ENCODE results near the gene ITCH.
A peak's percentile ranks its signal among the peaks of the same experiment; 100 is the strongest.

ITCH gene

DNA sequence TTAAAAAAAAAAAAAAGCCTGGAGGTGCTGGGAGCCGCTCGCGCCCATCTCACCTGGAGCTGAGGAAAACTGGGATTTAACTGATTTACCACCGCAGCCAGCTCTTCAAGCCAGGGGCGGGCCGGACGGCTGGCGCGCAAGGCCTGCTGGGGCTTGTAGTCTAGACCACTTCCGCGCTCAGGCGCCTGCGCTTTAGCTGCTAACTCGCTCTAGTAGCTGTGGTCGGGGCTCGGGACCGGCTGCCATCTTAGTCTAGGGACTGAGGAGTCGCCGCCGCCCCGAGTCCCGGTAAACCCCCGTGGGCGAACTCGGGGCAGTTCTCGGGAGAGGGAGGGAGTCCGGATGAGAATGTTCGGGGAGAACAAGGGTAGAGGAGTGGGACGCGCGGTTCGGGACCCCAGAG is at the start of gene ITCH:
ITCH (plus strand) TSS at position 212 of the 403 bp plus-strand sequence. CDS start 30,539 bp downstream, outside the sequence.
- peak within 1 kb of the TSS; percentile 82 to 83 for H3K4me3 ChIP-seq (replicated peaks in 1 of 2; ENCODE audit: low read depth in 2 of 2, low read length in 2 of 2)
- DNase-seq (ENCODE audit: low read depth in 2 of 2), result peak; percentile 95
- TF ChIP-seq, protein P1, sequence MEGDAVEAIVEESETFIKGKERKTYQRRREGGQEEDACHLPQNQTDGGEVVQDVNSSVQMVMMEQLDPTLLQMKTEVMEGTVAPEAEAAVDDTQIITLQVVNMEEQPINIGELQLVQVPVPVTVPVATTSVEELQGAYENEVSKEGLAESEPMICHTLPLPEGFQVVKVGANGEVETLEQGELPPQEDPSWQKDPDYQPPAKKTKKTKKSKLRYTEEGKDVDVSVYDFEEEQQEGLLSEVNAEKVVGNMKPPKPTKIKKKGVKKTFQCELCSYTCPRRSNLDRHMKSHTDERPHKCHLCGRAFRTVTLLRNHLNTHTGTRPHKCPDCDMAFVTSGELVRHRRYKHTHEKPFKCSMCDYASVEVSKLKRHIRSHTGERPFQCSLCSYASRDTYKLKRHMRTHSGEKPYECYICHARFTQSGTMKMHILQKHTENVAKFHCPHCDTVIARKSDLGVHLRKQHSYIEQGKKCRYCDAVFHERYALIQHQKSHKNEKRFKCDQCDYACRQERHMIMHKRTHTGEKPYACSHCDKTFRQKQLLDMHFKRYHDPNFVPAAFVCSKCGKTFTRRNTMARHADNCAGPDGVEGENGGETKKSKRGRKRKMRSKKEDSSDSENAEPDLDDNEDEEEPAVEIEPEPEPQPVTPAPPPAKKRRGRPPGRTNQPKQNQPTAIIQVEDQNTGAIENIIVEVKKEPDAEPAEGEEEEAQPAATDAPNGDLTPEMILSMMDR (IDR thresholded peaks at IDR 0.05; ENCODE audit: low read depth, low read length), result no peak

DNA sequence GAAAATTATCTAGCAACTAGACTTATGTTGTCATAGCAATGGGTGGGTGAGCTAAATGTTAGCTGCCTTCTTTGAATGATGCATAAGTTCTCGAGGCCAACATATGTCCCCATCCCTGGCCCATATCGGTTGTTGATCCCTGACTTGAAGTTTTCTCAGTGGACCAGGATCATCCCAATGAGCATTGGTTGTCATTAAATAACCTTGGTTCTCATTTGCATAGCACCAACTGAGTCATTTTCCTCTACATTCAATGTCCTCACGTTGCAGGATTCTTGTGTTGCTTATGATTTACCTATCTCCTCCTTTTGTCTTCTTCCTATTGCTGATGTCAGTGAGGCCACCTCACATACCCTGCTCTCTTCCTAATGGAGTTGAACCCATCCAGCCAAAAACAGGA is 47.8 kb upstream of the ITCH start:
- H3K4me3 ChIP-seq (replicated peaks in 1 of 2; ENCODE audit: low read depth in 2 of 2, low read length in 2 of 2), result no peak overlapping the region
- TF ChIP-seq, protein P1 (IDR thresholded peaks at IDR 0.05; ENCODE audit: low read depth, low read length), result no peak
- DNase-seq (ENCODE audit: low read depth in 2 of 2), result no peak

DNA sequence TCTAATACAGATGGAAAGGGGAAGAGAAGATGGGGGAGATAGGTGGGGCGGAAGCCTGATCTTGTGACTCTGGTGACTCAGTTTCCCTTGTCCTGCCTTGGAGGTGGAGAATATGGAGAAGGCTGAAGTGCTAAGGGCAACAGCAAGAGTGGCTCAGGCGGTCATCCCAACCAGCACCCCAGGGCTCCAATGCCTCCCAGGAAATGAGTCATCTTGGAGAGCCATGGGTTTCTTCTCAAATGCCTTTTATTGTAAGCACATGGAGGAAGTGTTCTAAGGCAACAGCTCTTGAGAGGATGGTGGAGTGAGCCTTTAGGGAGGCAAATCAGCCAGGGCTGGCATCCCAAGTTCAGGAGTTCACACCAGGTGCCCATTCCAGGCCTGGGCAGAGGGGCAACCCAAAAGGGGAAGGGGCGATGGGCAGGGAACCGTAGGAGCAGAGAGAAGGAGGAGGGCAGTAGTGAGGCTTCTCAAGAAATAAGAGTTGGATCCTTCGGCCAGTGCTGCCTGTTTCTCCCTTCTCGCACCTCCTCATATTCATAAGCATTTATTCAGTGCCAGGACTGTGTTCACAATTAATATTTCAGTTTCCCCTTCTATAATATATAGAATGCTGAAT is 46.8 kb upstream of the ITCH start:
- TF ChIP-seq, protein P1 (IDR thresholded peaks at IDR 0.05; ENCODE audit: low read depth, low read length), result no peak
- peak in 1 of 2 donors; percentile 69 for DNase-seq (ENCODE audit: low read depth in 2 of 2)
- no peak overlapping the region for H3K4me3 ChIP-seq (replicated peaks in 1 of 2; ENCODE audit: low read depth in 2 of 2, low read length in 2 of 2)

DNA sequence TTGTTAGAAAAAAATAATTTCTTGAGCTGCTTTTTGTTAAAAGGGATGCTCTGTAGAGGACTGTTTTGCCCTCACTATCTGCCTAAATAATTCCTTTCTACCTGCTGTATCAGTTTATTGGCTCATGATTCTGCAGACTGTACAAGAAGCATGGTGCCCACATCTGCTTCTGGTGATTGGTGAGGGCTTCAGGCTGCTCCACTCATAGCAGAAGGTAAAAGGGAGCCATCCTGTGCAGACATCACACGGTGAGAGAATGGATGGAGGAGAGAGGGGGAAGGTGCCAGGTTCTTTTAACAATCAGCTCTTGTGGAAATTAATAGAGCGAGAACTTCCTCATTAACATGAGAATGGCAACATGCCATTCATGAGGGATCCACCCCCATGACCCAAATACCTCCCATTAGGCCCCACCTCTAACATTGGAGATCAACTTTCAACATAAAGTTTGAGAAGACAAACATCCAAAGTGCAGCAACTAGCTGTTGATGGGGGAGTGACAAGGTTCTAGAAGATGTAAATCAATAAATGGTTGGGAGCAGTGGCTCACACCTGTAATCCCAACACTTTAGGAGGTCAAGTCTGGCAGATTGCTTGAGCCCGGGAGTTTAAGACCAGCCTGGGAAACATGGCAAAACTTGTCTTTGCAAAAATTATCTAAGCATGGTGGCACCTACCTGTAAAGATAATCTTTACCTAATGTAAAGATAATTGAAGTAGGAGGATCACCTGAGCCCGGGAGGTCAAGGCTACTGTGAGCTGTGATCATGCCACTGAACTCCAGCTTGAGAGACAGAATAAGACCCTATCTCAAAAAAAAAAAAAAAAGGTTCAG is 44.2 kb upstream of the ITCH start:
- no peak overlapping the region for H3K4me3 ChIP-seq (replicated peaks in 1 of 2; ENCODE audit: low read depth in 2 of 2, low read length in 2 of 2)
- TF ChIP-seq, protein P1 (IDR thresholded peaks at IDR 0.05; ENCODE audit: low read depth, low read length), result no peak
- DNase-seq (ENCODE audit: low read depth in 2 of 2), result no peak

DNA sequence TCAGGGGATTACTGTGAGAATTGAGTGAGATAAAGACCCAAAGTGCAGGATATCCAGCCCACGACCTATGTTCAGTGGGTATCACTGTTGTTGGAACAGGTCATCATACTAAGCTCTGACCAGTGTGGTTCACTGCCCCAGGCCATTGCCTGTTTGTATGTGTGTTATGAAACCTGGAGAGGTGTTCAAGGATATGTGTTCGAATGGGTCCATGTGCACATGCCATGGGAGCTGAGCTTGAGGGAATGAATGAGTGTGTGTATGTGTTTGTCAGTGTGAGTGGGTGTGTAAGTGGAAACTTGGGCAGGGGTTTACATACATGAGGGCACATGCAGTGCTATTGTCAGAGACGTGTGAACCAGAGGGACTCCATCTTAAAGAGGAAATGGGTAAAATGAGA is 42.2 kb upstream of the ITCH start:
- DNase-seq (ENCODE audit: low read depth in 2 of 2), result no peak
- no peak overlapping the region for H3K4me3 ChIP-seq (replicated peaks in 1 of 2; ENCODE audit: low read depth in 2 of 2, low read length in 2 of 2)
- TF ChIP-seq, protein P1 (IDR thresholded peaks at IDR 0.05; ENCODE audit: low read depth, low read length), result no peak

DNA sequence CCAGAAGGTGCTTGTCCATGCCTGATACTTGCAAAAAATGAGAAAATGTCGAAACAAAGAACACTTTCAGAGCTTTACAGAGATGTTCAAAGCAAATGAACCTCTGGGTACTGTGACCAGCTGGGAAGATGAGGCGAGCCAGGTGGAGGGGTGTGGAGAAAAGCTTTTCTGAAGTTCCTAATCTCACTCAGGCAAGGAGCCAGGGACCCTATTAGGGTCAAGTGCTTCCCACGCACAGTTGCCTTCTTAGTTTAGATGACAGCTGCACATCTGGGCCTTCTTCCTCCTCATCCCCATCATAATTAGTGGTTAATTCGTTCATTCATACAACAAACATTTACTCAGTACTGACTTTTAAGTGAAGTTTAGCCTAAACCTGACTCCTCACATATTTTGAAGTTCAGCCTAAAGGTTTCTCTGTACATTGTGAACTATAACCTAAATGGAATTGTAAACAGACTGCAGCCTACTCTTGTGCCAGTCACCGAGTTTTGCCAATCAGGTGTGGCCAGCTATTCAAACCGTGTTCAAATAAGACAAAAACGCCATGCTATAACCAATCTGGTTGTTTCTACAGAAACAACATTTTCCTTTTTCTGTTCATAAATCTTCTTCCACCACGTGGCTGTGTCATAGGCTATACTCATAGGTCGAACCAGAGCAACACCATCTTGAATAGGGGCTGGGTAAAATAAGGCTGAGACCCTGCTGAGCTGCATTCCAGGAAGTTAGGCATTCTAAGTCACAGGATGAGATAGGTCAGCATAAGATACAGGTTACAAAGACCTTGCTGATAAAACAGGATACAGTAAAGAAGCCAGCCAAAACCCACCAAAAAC is 40.6 kb upstream of the ITCH start:
- no peak overlapping the region for H3K4me3 ChIP-seq (replicated peaks in 1 of 2; ENCODE audit: low read depth in 2 of 2, low read length in 2 of 2)
- no peak for DNase-seq (ENCODE audit: low read depth in 2 of 2)
- TF ChIP-seq, protein P1 (IDR thresholded peaks at IDR 0.05; ENCODE audit: low read depth, low read length), result no peak

Data from cardiac fibroblast (primary cell).